GM18505 (cell line): Measurements from ENCODE around the gene PGBD1.
A peak's percentile ranks its signal among the peaks of the same experiment; 100 is the strongest.

Experiments
- ATAC-seq: cut with Tn5 transposase; IDR thresholded peaks from one replicate; pipeline ENCODE4 v1.9.1; 2021; ENCODE audit not compliant: unreplicated experiment
- POLR2A ChIP-seq: IDR thresholded peaks from 4 replicates; pipeline ENCODE4 v1.6.1; 2011; ENCODE audit warnings: borderline replicate concordance; ENCODE audit not compliant: insufficient read depth, insufficient read length; ENCODE audit errors: extremely low read depth

Gene PGBD1

GRCh38 chr6:28334286-28335039, 53.1 kb downstream of the PGBD1 start:
- no peak for TF ChIP-seq POLR2A
- no peak for ATAC-seq

GRCh38 chr6:28335040-28335563, 53.7 kb downstream of the PGBD1 start:
- no peak for TF ChIP-seq POLR2A
- no peak for ATAC-seq

GRCh38 chr6:28335564-28336283, 54.4 kb downstream of the PGBD1 start, which contains the start of gene ZSCAN31:
Gene ZSCAN31, minus strand, starts transcription at chr6:28336148. Its CDS starts 6,465 bp downstream, at chr6:28329683.
- ATAC-seq = peak; percentile 81
- peak; percentile 70 for TF ChIP-seq POLR2A

- peak; percentile 47 for ATAC-seq
- no peak for TF ChIP-seq POLR2A
Observed at GRCh38 chr6:28336284-28337120, 55.1 kb downstream of the PGBD1 start.

GRCh38 chr6:28337121-28337520, 55.7 kb downstream of the PGBD1 start:
- no peak for ATAC-seq
- TF ChIP-seq POLR2A = no peak

GRCh38 chr6:28340310-28341095, 59.1 kb downstream of the PGBD1 start:
- no peak for TF ChIP-seq POLR2A
- no peak for ATAC-seq

- no peak for ATAC-seq
- no peak for TF ChIP-seq POLR2A
Observed at GRCh38 chr6:28343898-28344677, 62.7 kb downstream of the PGBD1 start.

GRCh38 chr6:28345201-28345600, 63.8 kb downstream of the PGBD1 start:
- ATAC-seq = no peak
- no peak for TF ChIP-seq POLR2A

GRCh38 chr6:28347119-28347518, 65.7 kb downstream of the PGBD1 start:
- TF ChIP-seq POLR2A = no peak
- ATAC-seq = no peak

- ATAC-seq = peak; percentile 11
- TF ChIP-seq POLR2A = no peak
Observed at GRCh38 chr6:28349344-28349891, 68.0 kb downstream of the PGBD1 start.

GRCh38 chr6:28349892-28350737, 68.7 kb downstream of the PGBD1 start, which contains the start of gene ZKSCAN3:
Gene ZKSCAN3, plus strand, starts transcription at chr6:28349947. Its CDS starts 9,640 bp downstream, at chr6:28359587.
- peak; percentile 87 for ATAC-seq
- TF ChIP-seq POLR2A = peak; percentile 83
